Prostate gland (tissue), 2 donors: ENCODE measurements around the gene CKMT2. TPM values are rescaled to one million over a fixed set of nuclear protein-coding genes. Genes with fewer than 3 reads are reported as not detected.

Source experiments
- DNase-seq: peaks from one replicate; pipeline ENCODE4 v3.0.0-alpha.2; 2019; ENCODE audit warnings: low spot score
- H3K27ac ChIP-seq, 2 donors: fragments of 200-600 bp; sonication (generic); 2 replicates each; pipeline ENCODE4 v1.5.1; 2017 to 2019
- H3K27me3 ChIP-seq: fragments of 200-600 bp; sonication (generic); replicated peaks from 2 replicates; pipeline ENCODE4 v1.5.1; 2019; ENCODE audit not compliant: insufficient read depth
- H3K36me3 ChIP-seq, 2 donors: fragments of 200-600 bp; sonication (generic); 1 replicate in 1 of 2; 2 replicates in 1 of 2; pipeline versions ENCODE4 v1.5.1 to v1.8.1; 2017 to 2019
- H3K4me1 ChIP-seq: fragments of 200-600 bp; sonication (generic); replicated peaks from 2 replicates; pipeline ENCODE4 v1.5.1; 2019
- H3K4me3 ChIP-seq, 2 donors: fragments of 200-600 bp; sonication (generic); 2 replicates each; pipeline ENCODE4 v1.5.1; 2017 to 2019
- H3K9me3 ChIP-seq: fragments of 200-600 bp; sonication (generic); 2 replicates; pipeline ENCODE4 v1.5.1; 2017
- POLR2A ChIP-seq: fragments of 450-650 bp; IDR thresholded peaks from one replicate; pipeline ENCODE4 v1.6.1; 2016; ENCODE audit warnings: antibody characterized with exemption, mild to moderate bottlenecking
- POLR2AphosphoS5 ChIP-seq: sonication (generic); formaldehyde crosslinking; IDR thresholded peaks from one replicate; pipeline ENCODE4 v1.6.1; 2017; ENCODE audit warnings: antibody characterized with exemption
- WGBS: methylation state at CpG from one replicate; pipeline ENCODE4 v1.1.5; 2018; 5-methylcytosine and 5-hydroxymethylcytosine counted together
- intact Hi-C: fragments of 100-400 bp; cut with DNase I; formaldehyde crosslinking; loops from one replicate; pipeline ENCODE4 v1.14.2; 2022
- total RNA-seq, 2 donors: library from RNA; depleted of rRNA; stranded (reverse); fragments of >200 nt; gene quantifications; one replicate each; pipeline ENCODE4 v1.1.0, GENCODE V29; 2016
- TF ChIP-seq, protein P1 (sequence below), 4 experiments: fragments of 200-600 bp in 2 of 4; fragments of 450-650 bp in 2 of 4; sonication (generic) in 2 of 4; IDR thresholded peaks; 1 replicate in 3 of 4; 2 replicates in 1 of 4; pipeline ENCODE4 v1.5.1; 2016 to 2019; ENCODE audit warnings: antibody characterized with exemption in 4 of 4, mild to moderate bottlenecking in 2 of 4, moderate library complexity in 2 of 4

The CKMT2 gene
- total RNA-seq, 2 donors from 2014 or later, result 9.8 to 25.4 TPM

- Histone ChIP-seq H3K9me3 (no peaks in the 10 kb centered on the region), H3K36me3 (no peaks in the 10 kb centered on the region), H3K4me1 (no peaks in the 10 kb centered on the region), H3K4me3 (no peak overlapping the region), H3K27ac (no peak overlapping the region), H3K27me3 (no peaks in the 10 kb centered on the region)
- DNase-seq, result no peak
- intact Hi-C loops, result no loop called here
- 85% methylated on average over 11 of the region's 11 CpGs for WGBS
- no peak for TF ChIP-seq POLR2A
- TF ChIP-seq, protein P1, sequence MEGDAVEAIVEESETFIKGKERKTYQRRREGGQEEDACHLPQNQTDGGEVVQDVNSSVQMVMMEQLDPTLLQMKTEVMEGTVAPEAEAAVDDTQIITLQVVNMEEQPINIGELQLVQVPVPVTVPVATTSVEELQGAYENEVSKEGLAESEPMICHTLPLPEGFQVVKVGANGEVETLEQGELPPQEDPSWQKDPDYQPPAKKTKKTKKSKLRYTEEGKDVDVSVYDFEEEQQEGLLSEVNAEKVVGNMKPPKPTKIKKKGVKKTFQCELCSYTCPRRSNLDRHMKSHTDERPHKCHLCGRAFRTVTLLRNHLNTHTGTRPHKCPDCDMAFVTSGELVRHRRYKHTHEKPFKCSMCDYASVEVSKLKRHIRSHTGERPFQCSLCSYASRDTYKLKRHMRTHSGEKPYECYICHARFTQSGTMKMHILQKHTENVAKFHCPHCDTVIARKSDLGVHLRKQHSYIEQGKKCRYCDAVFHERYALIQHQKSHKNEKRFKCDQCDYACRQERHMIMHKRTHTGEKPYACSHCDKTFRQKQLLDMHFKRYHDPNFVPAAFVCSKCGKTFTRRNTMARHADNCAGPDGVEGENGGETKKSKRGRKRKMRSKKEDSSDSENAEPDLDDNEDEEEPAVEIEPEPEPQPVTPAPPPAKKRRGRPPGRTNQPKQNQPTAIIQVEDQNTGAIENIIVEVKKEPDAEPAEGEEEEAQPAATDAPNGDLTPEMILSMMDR (IDR thresholded peaks at IDR 0.05), result no peak
- TF ChIP-seq POLR2AphosphoS5, result no peak
Measured at GRCh38 chr5:81212211-81212751, 20.8 kb upstream of the CKMT2 start.

- no peak for DNase-seq
- Histone ChIP-seq H3K4me1 (no peaks in the 10 kb centered on the region), H3K27ac (no peak overlapping the region), H3K9me3 (no peaks in the 10 kb centered on the region), H3K36me3 (no peaks in the 10 kb centered on the region), H3K4me3 (no peak overlapping the region), H3K27me3 (no peaks in the 10 kb centered on the region)
- intact Hi-C loops, result no loop called here
- 82% methylated on average over 3 of the region's 3 CpGs for WGBS
- TF ChIP-seq POLR2AphosphoS5, result no peak
- TF ChIP-seq, protein P1 (IDR thresholded peaks at IDR 0.05), result no peak
- no peak for TF ChIP-seq POLR2A
Measured at GRCh38 chr5:81213070-81213469, 20.1 kb upstream of the CKMT2 start.

DNA sequence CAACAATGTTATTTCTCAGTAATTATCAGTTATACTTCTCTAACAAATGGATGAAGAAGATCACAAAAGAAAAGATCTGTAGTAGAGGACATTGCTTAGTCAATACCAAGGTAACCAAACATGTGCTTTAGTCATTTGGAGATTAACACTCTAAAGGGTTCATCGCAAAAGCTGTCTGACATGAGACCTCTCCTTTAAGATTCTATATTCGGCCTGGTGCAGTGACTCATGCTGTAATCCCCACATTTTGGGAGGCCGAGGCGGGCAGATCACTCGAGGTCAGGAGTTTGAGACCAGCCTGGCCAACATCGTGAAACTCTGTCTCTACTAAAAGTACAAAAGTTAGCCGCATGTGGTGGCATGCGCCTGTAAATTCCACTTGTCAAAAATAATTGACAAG, 18.3 kb upstream of the CKMT2 start:
- intact Hi-C loops, result no loop called here
- WGBS, result 85% methylated on average over 8 of the region's 8 CpGs
- H3K36me3 ChIP-seq, result no peaks in the 10 kb centered on the region
- H3K9me3 ChIP-seq, result no peaks in the 10 kb centered on the region
- no peaks in the 10 kb centered on the region for H3K27me3 ChIP-seq
- H3K4me3 ChIP-seq, result no peak overlapping the region
- no peak for DNase-seq
- no peak overlapping the region for H3K27ac ChIP-seq
- no peaks in the 10 kb centered on the region for H3K4me1 ChIP-seq
- TF ChIP-seq, protein P1 (IDR thresholded peaks at IDR 0.05), result no peak
- TF ChIP-seq POLR2A (no peak), POLR2AphosphoS5 (no peak)

- Histone ChIP-seq H3K27me3 (no peaks in the 10 kb centered on the region), H3K27ac (no peak overlapping the region), H3K36me3 (no peaks in the 10 kb centered on the region), H3K4me1 (no peaks in the 10 kb centered on the region), H3K9me3 (no peaks in the 10 kb centered on the region), H3K4me3 (no peak overlapping the region)
- DNase-seq, result no peak
- TF ChIP-seq POLR2A, result no peak
- no peak for TF ChIP-seq POLR2AphosphoS5
- TF ChIP-seq, protein P1 (IDR thresholded peaks at IDR 0.05), result no peak
- intact Hi-C loops, result no loop called here
- 88% methylated on average over 3 of the region's 3 CpGs for whole genome bisulfite sequencing
Measured at GRCh38 chr5:81216152-81216551, 17.0 kb upstream of the CKMT2 start.

- intact Hi-C loops, result no loop called here
- H3K4me3 ChIP-seq, result no peak overlapping the region
- no peaks in the 10 kb centered on the region for H3K36me3 ChIP-seq
- 96% methylated on average over 3 of the region's 3 CpGs for WGBS
- TF ChIP-seq, protein P1 (IDR thresholded peaks at IDR 0.05), result no peak
- H3K9me3 ChIP-seq, result no peaks in the 10 kb centered on the region
- no peak for DNase-seq
- no peaks in the 10 kb centered on the region for H3K4me1 ChIP-seq
- H3K27ac ChIP-seq, result no peak overlapping the region
- H3K27me3 ChIP-seq, result no peaks in the 10 kb centered on the region
Measured at GRCh38 chr5:81219389-81219788, 13.7 kb upstream of the CKMT2 start.
